H9 (cell line): ENCODE measurements around the gene DDX25. TPM values are rescaled to one million over a fixed set of nuclear protein-coding genes. Genes with fewer than 3 reads are reported as not detected.

Source experiments
- DNase-seq: peaks from one replicate; pipeline ENCODE4 v3.0.0-alpha.2; 2017
- H2AFZ ChIP-seq: one replicate; pipeline ENCODE4 v1.6.1; 2013; ENCODE audit warnings: mild to moderate bottlenecking, low read length, control low read depth, moderate library complexity
- H2AK5ac ChIP-seq: 2 replicates; pipeline ENCODE4 v1.6.1; 2013; ENCODE audit warnings: low read length, control low read depth, mixed read lengths; ENCODE audit not compliant: insufficient read length
- H2BK120ac ChIP-seq: one replicate; pipeline ENCODE4 v1.6.1; 2013; ENCODE audit warnings: low read depth, mild to moderate bottlenecking, low read length, control low read depth, inconsistent platforms; ENCODE audit not compliant: poor library complexity, severe bottlenecking
- H2BK12ac ChIP-seq: 2 replicates; pipeline ENCODE4 v1.6.1; 2013; ENCODE audit warnings: low read length, control low read depth, mixed read lengths, low read depth; ENCODE audit not compliant: insufficient read length
- H2BK15ac ChIP-seq: 2 replicates; pipeline ENCODE4 v1.6.1; 2013; ENCODE audit warnings: low read depth, low read length, control low read depth
- H2BK20ac ChIP-seq: one replicate; pipeline ENCODE4 v1.6.1; 2013; ENCODE audit warnings: low read depth, mild to moderate bottlenecking, low read length, control low read depth, inconsistent platforms; ENCODE audit not compliant: poor library complexity, severe bottlenecking
- H2BK5ac ChIP-seq: 2 replicates; pipeline ENCODE4 v1.6.1; 2013; ENCODE audit warnings: low read length, control low read depth, mixed read lengths; ENCODE audit not compliant: insufficient read length
- H3K14ac ChIP-seq: 2 replicates; pipeline ENCODE4 v1.6.1; 2013; ENCODE audit warnings: low read length, control low read depth; ENCODE audit not compliant: insufficient read depth
- H3K18ac ChIP-seq: 2 replicates; pipeline ENCODE4 v1.6.1; 2013; ENCODE audit warnings: low read depth, mild to moderate bottlenecking, mixed read lengths, low read length, control low read depth; ENCODE audit not compliant: insufficient read length
- H3K23ac ChIP-seq: 2 replicates; pipeline ENCODE4 v1.6.1; 2013; ENCODE audit warnings: low read length, control low read depth, mixed read lengths, low read depth; ENCODE audit not compliant: insufficient read length
- H3K23me2 ChIP-seq: 2 replicates; pipeline ENCODE4 v1.6.1; 2013; ENCODE audit warnings: low read depth, mild to moderate bottlenecking, mixed read lengths, low read length, control low read depth; ENCODE audit not compliant: insufficient read length, poor library complexity, severe bottlenecking
- H3K27ac ChIP-seq: 2 replicates; pipeline ENCODE4 v1.5.1; 2013; ENCODE audit warnings: low read length, control low read depth, mixed read lengths, low read depth; ENCODE audit not compliant: insufficient read length
- H3K27me3 ChIP-seq: 2 replicates; pipeline ENCODE4 v1.6.1; 2013; ENCODE audit warnings: low read length, control low read depth, inconsistent platforms; ENCODE audit not compliant: insufficient read depth
- H3K4ac ChIP-seq: 2 replicates; pipeline ENCODE4 v1.6.1; 2013; ENCODE audit warnings: low read depth, mild to moderate bottlenecking, control low read depth, inconsistent platforms, low read length, moderate library complexity
- H3K4me1 ChIP-seq: 2 replicates; pipeline ENCODE4 v1.6.1; 2013; ENCODE audit warnings: low read length, control low read depth, inconsistent platforms; ENCODE audit not compliant: insufficient read depth
- H3K4me2 ChIP-seq: 2 replicates; pipeline ENCODE4 v1.6.1; 2013; ENCODE audit warnings: low read length, control low read depth, mixed read lengths; ENCODE audit not compliant: insufficient read length, insufficient read depth
- H3K56ac ChIP-seq: 2 replicates; pipeline ENCODE4 v1.6.1; 2013; ENCODE audit warnings: low read depth, mild to moderate bottlenecking, mixed read lengths, low read length, control low read depth; ENCODE audit not compliant: insufficient read length
- H3K79me1 ChIP-seq: 2 replicates; pipeline ENCODE4 v1.6.1; 2013; ENCODE audit warnings: low read depth, mild to moderate bottlenecking, moderate library complexity, low read length, control low read depth, inconsistent platforms; ENCODE audit not compliant: insufficient read depth, poor library complexity, severe bottlenecking
- H3K79me2 ChIP-seq: 2 replicates; pipeline ENCODE4 v1.6.1; 2013; ENCODE audit warnings: low read length, control low read depth, inconsistent platforms; ENCODE audit not compliant: insufficient read depth
- H3K9ac ChIP-seq: 2 replicates; pipeline ENCODE4 v1.6.1; 2013; ENCODE audit warnings: low read length, control low read depth, mixed read lengths; ENCODE audit not compliant: insufficient read length; ENCODE audit errors: extremely low read depth
- H3K9me3 ChIP-seq: one replicate; pipeline ENCODE4 v1.6.1; 2013; ENCODE audit warnings: low read depth, low read length, inconsistent platforms; ENCODE audit not compliant: control insufficient read depth
- H3T11ph ChIP-seq: one replicate; pipeline ENCODE4 v1.6.1; 2013; ENCODE audit warnings: mild to moderate bottlenecking, low read length, control low read depth, inconsistent platforms
- H4K20me1 ChIP-seq: one replicate; pipeline ENCODE4 v1.6.1; 2013; ENCODE audit not compliant: control insufficient read depth, insufficient read length, insufficient read depth
- H4K5ac ChIP-seq: 2 replicates; pipeline ENCODE4 v1.6.1; 2013; ENCODE audit warnings: low read depth, mild to moderate bottlenecking, mixed read lengths, low read length, control low read depth; ENCODE audit not compliant: insufficient read length
- H4K8ac ChIP-seq: replicated peaks from 2 replicates; pipeline ENCODE4 v1.6.1; 2013; ENCODE audit warnings: low read length, control low read depth, mixed read lengths, low read depth; ENCODE audit not compliant: insufficient read length
- H4K91ac ChIP-seq: 2 replicates; pipeline ENCODE4 v1.6.1; 2013; ENCODE audit warnings: low read depth, mild to moderate bottlenecking, moderate library complexity, mixed read lengths, low read length, control low read depth; ENCODE audit not compliant: insufficient read length
- H3K27ac Mint-ChIP-seq, 3 experiments: 2 replicates in 2 of 3; 3 replicates in 1 of 3; pipeline ENCODE4 v1.8.0; 2020 to 2021; ENCODE audit warnings: mixed read lengths in 3 of 3, mild to moderate bottlenecking in 1 of 3, moderate library complexity in 1 of 3
- H3K27me3 Mint-ChIP-seq: 2 replicates; pipeline ENCODE4 v1.8.0; 2021; ENCODE audit warnings: low read depth, mild to moderate bottlenecking, moderate library complexity, mixed read lengths
- H3K36me3 Mint-ChIP-seq, 3 experiments: 2 replicates in 2 of 3; 3 replicates in 1 of 3; pipeline ENCODE4 v1.8.0; 2020 to 2021; ENCODE audit warnings: low read depth in 3 of 3, mixed read lengths in 3 of 3; ENCODE audit not compliant: insufficient read depth in 1 of 3
- H3K4me1 Mint-ChIP-seq, 2 experiments: 2 replicates each; pipeline ENCODE4 v1.8.0; 2020; ENCODE audit warnings: mixed read lengths in 2 of 2
- H3K4me3 Mint-ChIP-seq, 2 experiments: 2 replicates in 1 of 2; 3 replicates in 1 of 2; pipeline ENCODE4 v1.8.0; 2020 to 2021; ENCODE audit warnings: mild to moderate bottlenecking in 2 of 2, mixed read lengths in 2 of 2, moderate library complexity in 1 of 2
- H3K9me3 Mint-ChIP-seq, 2 experiments: 2 replicates in 1 of 2; 3 replicates in 1 of 2; pipeline ENCODE4 v1.8.0; 2020; ENCODE audit warnings: mild to moderate bottlenecking in 2 of 2, mixed read lengths in 2 of 2, moderate library complexity in 1 of 2
- CTCF ChIP-seq: fragments of 200-600 bp; sonication (generic); conservative IDR thresholded peaks from 3 replicates; pipeline ENCODE4 v1.8.0; 2021; ENCODE audit warnings: antibody characterized with exemption, mild to moderate bottlenecking
- WGBS: extraction: QIAGEN DNeasy Blood & Tissue Kit; methylation state at CpG from one replicate; pipeline ENCODE4 v1.1.7; 2013; ENCODE audit warnings: missing lambda C conversion rate, low lambda C conversion rate, mixed read lengths; ENCODE audit not compliant: insufficient read length; ENCODE audit errors: extremely low coverage; 5-methylcytosine and 5-hydroxymethylcytosine counted together
- total RNA-seq: library from RNA; stranded (reverse); gene quantifications from 2 replicates; pipeline ENCODE4 v1.2.1, GENCODE V29; 2021

Gene DDX25
- total RNA-seq, 1 experiment from 2014 or later: 6.9 TPM

- Histone ChIP-seq H3K56ac (no peak overlapping the region), H2AK5ac (no peak overlapping the region), H2BK5ac (no peak overlapping the region), H2BK120ac (no peak overlapping the region), H3K23me2 (no peaks in the 10 kb centered on the region), H3K9me3 (no peaks in the 10 kb centered on the region), H4K20me1 (no peaks in the 10 kb centered on the region), H2BK12ac (no peak overlapping the region), H2BK20ac (no peak overlapping the region), H2BK15ac (no peak overlapping the region), H3K27me3 (no peaks in the 10 kb centered on the region), H4K91ac (no peak overlapping the region), H3K23ac (no peak overlapping the region), H3K27ac (no peak overlapping the region), H3K14ac (no peak overlapping the region; the same call in 1 of the 2 replicates), H2AFZ (no peak overlapping the region), H3K4me2 (no peak overlapping the region), H3K79me2 (no peaks in the 10 kb centered on the region), H3K18ac (no peak overlapping the region), H3K4ac (no peak overlapping the region), H4K8ac (no peak overlapping the region), H3K79me1 (no peaks in the 10 kb centered on the region), H3K9ac (no peak overlapping the region), H3K4me1 (no peaks in the 10 kb centered on the region), H3T11ph (no peak overlapping the region), H4K5ac (no peak overlapping the region)
- TF ChIP-seq CTCF: no peak
- H3K36me3 Mint-ChIP-seq: peaks cover 0 to 7% (median 0%) of the 10 kb centered on the region in 3 experiments; a peak in 2 of 7 replicates
- H3K27me3 Mint-ChIP-seq: no peaks in the 10 kb centered on the region; the same call in 1 of the 2 replicates
- peaks cover 8 to 13% of the 10 kb centered on the region in 2 experiments for H3K4me1 Mint-ChIP-seq
- H3K9me3 Mint-ChIP-seq: no peaks in the 10 kb centered on the region
- peak overlapping the region in 1 of 2 experiments; percentile 4; a peak in 1 of 5 replicates for H3K4me3 Mint-ChIP-seq
- peak overlapping the region; percentile 44 to 76 (median 76); a peak in 5 of 7 replicates for H3K27ac Mint-ChIP-seq
- no CpG with 5 or more reads among the region's 15 CpGs for WGBS
- DNase-seq: no peak
These were observed 46.7 kb downstream of the DDX25 start for GRCh38 chr11:125950696-125951651.
